GM23338 (cell line): Measurements from ENCODE around the gene HSF5. TPM values are rescaled to one million over a fixed set of nuclear protein-coding genes. Genes with fewer than 3 reads are reported as not detected.

Experiments used
- ATAC-seq: fragments of 200-7000 bp; cut with Tn5 transposase; 3 replicates; pipeline ENCODE4 v1.9.1; 2020
- DNase-seq: peaks from one replicate; pipeline ENCODE4 v3.0.0-alpha.2; 2015; ENCODE audit warnings: low spot score
- H2AFZ ChIP-seq: fragments of 200-600 bp; sonication (generic); 2 replicates; pipeline ENCODE4 v1.8.0; 2016; ENCODE audit warnings: antibody characterized with exemption, mild to moderate bottlenecking, moderate library complexity
- H3F3A ChIP-seq: fragments of 200-600 bp; sonication (generic); replicated peaks from 2 replicates; pipeline ENCODE4 v1.8.0; 2017; ENCODE audit warnings: antibody characterized with exemption, mixed run types, low read depth
- H3K27ac ChIP-seq: fragments of 200-600 bp; sonication (generic); 2 replicates; pipeline ENCODE4 v1.6.1; 2016; ENCODE audit warnings: low read depth
- H3K27me3 ChIP-seq: fragments of 200-600 bp; sonication (generic); 2 replicates; pipeline ENCODE4 v1.8.0; 2016; ENCODE audit warnings: mild to moderate bottlenecking, mixed run types, moderate library complexity; ENCODE audit not compliant: insufficient read depth
- H3K36me3 ChIP-seq: fragments of 200-600 bp; sonication (generic); 2 replicates; pipeline ENCODE4 v1.8.0; 2016; ENCODE audit warnings: mild to moderate bottlenecking; ENCODE audit not compliant: insufficient read depth
- H3K4me1 ChIP-seq: fragments of 200-600 bp; sonication (generic); 2 replicates; pipeline ENCODE4 v1.8.0; 2016; ENCODE audit warnings: mild to moderate bottlenecking, moderate library complexity; ENCODE audit not compliant: insufficient read depth
- H3K4me2 ChIP-seq: fragments of 200-600 bp; sonication (generic); 2 replicates; pipeline ENCODE4 v1.7.1; 2017; ENCODE audit warnings: mixed run types
- H3K4me3 ChIP-seq: fragments of 200-600 bp; sonication (generic); 2 replicates; pipeline ENCODE4 v1.6.1; 2016; ENCODE audit warnings: mixed run types
- H3K79me2 ChIP-seq: fragments of 200-600 bp; sonication (generic); replicated peaks from 2 replicates; pipeline ENCODE4 v1.8.0; 2017; ENCODE audit warnings: mild to moderate bottlenecking; ENCODE audit not compliant: insufficient read depth
- H3K9me2 ChIP-seq: fragments of 200-600 bp; sonication (generic); 2 replicates; pipeline ENCODE4 v1.8.0; 2017; ENCODE audit not compliant: insufficient read depth
- H4K20me1 ChIP-seq: fragments of 200-600 bp; sonication (generic); replicated peaks from 2 replicates; pipeline ENCODE4 v1.8.0; 2017; ENCODE audit warnings: mild to moderate bottlenecking; ENCODE audit not compliant: insufficient read depth
- H3K27ac Mint-ChIP-seq: 2 replicates; pipeline ENCODE4 v1.8.0; 2020; ENCODE audit warnings: inconsistent platforms, mild to moderate bottlenecking, moderate library complexity, mixed read lengths
- H3K27me3 Mint-ChIP-seq: 3 replicates; pipeline ENCODE4 v1.8.0; 2022; ENCODE audit warnings: low read depth, mild to moderate bottlenecking, moderate library complexity, mixed read lengths, inconsistent platforms; ENCODE audit not compliant: insufficient read depth, poor library complexity
- H3K36me3 Mint-ChIP-seq: 3 replicates; pipeline ENCODE4 v1.8.0; 2021; ENCODE audit warnings: low read depth, mild to moderate bottlenecking, inconsistent platforms, moderate library complexity, mixed read lengths
- H3K4me1 Mint-ChIP-seq: 3 replicates; pipeline ENCODE4 v1.8.0; 2020; ENCODE audit warnings: mild to moderate bottlenecking, inconsistent platforms, mixed read lengths
- H3K4me3 Mint-ChIP-seq: 3 replicates; pipeline ENCODE4 v1.8.0; 2021; ENCODE audit warnings: moderate library complexity, mild to moderate bottlenecking, inconsistent platforms, mixed read lengths
- H3K9me3 Mint-ChIP-seq: 3 replicates; pipeline ENCODE4 v1.8.0; 2020; ENCODE audit warnings: moderate library complexity, mild to moderate bottlenecking, inconsistent platforms, mixed read lengths
- CREB1 ChIP-seq: fragments of 250-450 bp; sonication (Bioruptor Pico); IDR thresholded peaks from 2 replicates; pipeline ENCODE4 v1.5.0; 2020; ENCODE audit warnings: low read depth, mild to moderate bottlenecking, moderate library complexity
- CTCF ChIP-seq, 2 experiments: fragments of 200-600 bp in 1 of 2; sonication (generic) in 1 of 2; conservative IDR thresholded peaks; 2 replicates each; pipeline versions ENCODE4 v1.5.1 to v1.6.1; 2016 to 2017; ENCODE audit warnings: antibody characterized with exemption in 2 of 2, low read depth in 2 of 2, mild to moderate bottlenecking in 2 of 2, moderate library complexity in 1 of 2
- EZH2 ChIP-seq: fragments of 200-600 bp; sonication (generic); IDR thresholded peaks from one replicate; pipeline ENCODE4 v1.8.0; 2017; ENCODE audit warnings: antibody characterized with exemption, mild to moderate bottlenecking, low read depth; ENCODE audit not compliant: unreplicated experiment
- EZH2phosphoT487 ChIP-seq: fragments of 200-600 bp; sonication (generic); IDR thresholded peaks from one replicate; pipeline ENCODE4 v1.8.1; 2018; ENCODE audit warnings: antibody characterized with exemption; ENCODE audit not compliant: unreplicated experiment
- JUNB ChIP-seq: IDR thresholded peaks from one replicate; pipeline ENCODE4 v1.6.1; 2016; ENCODE audit warnings: antibody characterized with exemption; ENCODE audit not compliant: unreplicated experiment
- NANOG ChIP-seq: IDR thresholded peaks from 2 replicates; pipeline ENCODE4 v1.6.1; 2016; ENCODE audit warnings: antibody characterized with exemption, borderline replicate concordance
- POLR2AphosphoS5 ChIP-seq: IDR thresholded peaks from 2 replicates; pipeline ENCODE4 v1.6.1; 2016; ENCODE audit warnings: antibody characterized with exemption, low read depth
- STAT1 ChIP-seq: IDR thresholded peaks from one replicate; pipeline ENCODE4 v1.6.1; 2016; ENCODE audit warnings: antibody characterized with exemption; ENCODE audit not compliant: unreplicated experiment
- ZNF114 ChIP-seq: fragments of 250-450 bp; sonication (Bioruptor Pico); IDR thresholded peaks from 2 replicates; pipeline ENCODE4 v1.5.0; 2020; ENCODE audit warnings: mild to moderate bottlenecking, moderate library complexity
- ZNF331 ChIP-seq: fragments of 250-450 bp; sonication (Bioruptor Pico); IDR thresholded peaks from 2 replicates; pipeline ENCODE4 v1.5.0; 2020; ENCODE audit warnings: low read depth, mild to moderate bottlenecking, moderate library complexity
- ZNF462 ChIP-seq: fragments of 250-450 bp; sonication (Bioruptor Pico); IDR thresholded peaks from 2 replicates; pipeline ENCODE4 v1.5.0; 2020; ENCODE audit warnings: mild to moderate bottlenecking, moderate library complexity
- polyA plus RNA-seq: library from polyadenylated mRNA; unstranded; fragments of >200 nt; fragmentation: Nextera tagmentation; extraction: Ambion mirVana; gene quantifications from 2 replicates; pipeline ENCODE4 v1.2.1, GENCODE V29; 2016
- total RNA-seq: library from RNA; depleted of rRNA; stranded (reverse); fragments of >200 nt; shearing (Covaris generic); gene quantifications from 2 replicates; pipeline ENCODE4 v1.2.3, GENCODE V29; 2014
- TF ChIP-seq, protein P1 (sequence below): IDR thresholded peaks from 2 replicates; pipeline ENCODE4 v1.6.1; 2016; ENCODE audit warnings: antibody characterized with exemption
- TF ChIP-seq, protein P2 (sequence below): IDR thresholded peaks from one replicate; pipeline ENCODE4 v1.6.1; 2018; ENCODE audit warnings: antibody characterized with exemption; ENCODE audit not compliant: unreplicated experiment

The HSF5 gene
- total and polyA plus RNA-seq, 2 experiments from 2014 or later: 0.24 TPM; not detected in 1

GRCh38 chr17:58383892-58384462 lies 104.2 kb downstream of the HSF5 start:
- Histone ChIP-seq H4K20me1 (no peaks in the 10 kb centered on the region), H3K4me2 (no peak overlapping the region), H3K4me1 (peaks cover 10% of the 10 kb centered on the region), H3K27ac (no peak overlapping the region), H3K27me3 (no peaks in the 10 kb centered on the region), H3F3A (no peaks in the 10 kb centered on the region), H3K4me3 (no peak overlapping the region), H2AFZ (no peak overlapping the region), H3K9me2 (no peaks in the 10 kb centered on the region; the same call in 1 of the 2 replicates), H3K79me2 (no peaks in the 10 kb centered on the region), H3K36me3 (no peaks in the 10 kb centered on the region)
- TF ChIP-seq EZH2phosphoT487: no peak
- TF ChIP-seq, protein P1, sequence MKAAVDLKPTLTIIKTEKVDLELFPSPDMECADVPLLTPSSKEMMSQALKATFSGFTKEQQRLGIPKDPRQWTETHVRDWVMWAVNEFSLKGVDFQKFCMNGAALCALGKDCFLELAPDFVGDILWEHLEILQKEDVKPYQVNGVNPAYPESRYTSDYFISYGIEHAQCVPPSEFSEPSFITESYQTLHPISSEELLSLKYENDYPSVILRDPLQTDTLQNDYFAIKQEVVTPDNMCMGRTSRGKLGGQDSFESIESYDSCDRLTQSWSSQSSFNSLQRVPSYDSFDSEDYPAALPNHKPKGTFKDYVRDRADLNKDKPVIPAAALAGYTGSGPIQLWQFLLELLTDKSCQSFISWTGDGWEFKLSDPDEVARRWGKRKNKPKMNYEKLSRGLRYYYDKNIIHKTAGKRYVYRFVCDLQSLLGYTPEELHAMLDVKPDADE: no peak
- no peak for TF ChIP-seq CTCF (conservative IDR thresholded peaks at IDR 0.05; ENCODE audit: low read depth in 2 of 2)
- no peak for TF ChIP-seq CREB1
- TF ChIP-seq EZH2: no peak
- no peak for TF ChIP-seq STAT1
- no peak for TF ChIP-seq NANOG
- TF ChIP-seq ZNF114 (CRISPR knock-in tag): no peak
- TF ChIP-seq JUNB: no peak
- no peak for TF ChIP-seq ZNF462
- TF ChIP-seq POLR2AphosphoS5: no peak
- TF ChIP-seq ZNF331 (CRISPR knock-in tag): no peak
- TF ChIP-seq, protein P2, sequence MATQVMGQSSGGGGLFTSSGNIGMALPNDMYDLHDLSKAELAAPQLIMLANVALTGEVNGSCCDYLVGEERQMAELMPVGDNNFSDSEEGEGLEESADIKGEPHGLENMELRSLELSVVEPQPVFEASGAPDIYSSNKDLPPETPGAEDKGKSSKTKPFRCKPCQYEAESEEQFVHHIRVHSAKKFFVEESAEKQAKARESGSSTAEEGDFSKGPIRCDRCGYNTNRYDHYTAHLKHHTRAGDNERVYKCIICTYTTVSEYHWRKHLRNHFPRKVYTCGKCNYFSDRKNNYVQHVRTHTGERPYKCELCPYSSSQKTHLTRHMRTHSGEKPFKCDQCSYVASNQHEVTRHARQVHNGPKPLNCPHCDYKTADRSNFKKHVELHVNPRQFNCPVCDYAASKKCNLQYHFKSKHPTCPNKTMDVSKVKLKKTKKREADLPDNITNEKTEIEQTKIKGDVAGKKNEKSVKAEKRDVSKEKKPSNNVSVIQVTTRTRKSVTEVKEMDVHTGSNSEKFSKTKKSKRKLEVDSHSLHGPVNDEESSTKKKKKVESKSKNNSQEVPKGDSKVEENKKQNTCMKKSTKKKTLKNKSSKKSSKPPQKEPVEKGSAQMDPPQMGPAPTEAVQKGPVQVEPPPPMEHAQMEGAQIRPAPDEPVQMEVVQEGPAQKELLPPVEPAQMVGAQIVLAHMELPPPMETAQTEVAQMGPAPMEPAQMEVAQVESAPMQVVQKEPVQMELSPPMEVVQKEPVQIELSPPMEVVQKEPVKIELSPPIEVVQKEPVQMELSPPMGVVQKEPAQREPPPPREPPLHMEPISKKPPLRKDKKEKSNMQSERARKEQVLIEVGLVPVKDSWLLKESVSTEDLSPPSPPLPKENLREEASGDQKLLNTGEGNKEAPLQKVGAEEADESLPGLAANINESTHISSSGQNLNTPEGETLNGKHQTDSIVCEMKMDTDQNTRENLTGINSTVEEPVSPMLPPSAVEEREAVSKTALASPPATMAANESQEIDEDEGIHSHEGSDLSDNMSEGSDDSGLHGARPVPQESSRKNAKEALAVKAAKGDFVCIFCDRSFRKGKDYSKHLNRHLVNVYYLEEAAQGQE: no peak
- H3K36me3 Mint-ChIP-seq: no peaks in the 10 kb centered on the region
- H3K4me3 Mint-ChIP-seq: no peak overlapping the region
- ATAC-seq (no peak), DNase-seq (no peak)
- peaks cover 20% of the 10 kb centered on the region for H3K4me1 Mint-ChIP-seq
- H3K9me3 Mint-ChIP-seq: no peaks in the 10 kb centered on the region
- H3K27ac Mint-ChIP-seq: no peak overlapping the region
- H3K27me3 Mint-ChIP-seq: peaks cover under 1% of the 10 kb centered on the region
